ENCODE data around the gene S100A7A.
"Not testable (repeated sequence)": the region's sequence is repeated elsewhere in the genome, so short reads cannot be mapped to it uniquely, and the experiment has no call there.

Gene S100A7A

GRCh38 chr1:153432874-153433681, 16.8 kb downstream of the S100A7A start:
- Histone ChIP-seq H3K4me1 (ENCODE audit: insufficient read depth, low read length) (no peaks in the 10 kb centered on the region), H3K36me3 (ENCODE audit: insufficient read depth, low read length) (no peaks in the 10 kb centered on the region), H2AFZ (ENCODE audit: low read depth, low read length) (no peak overlapping the region), H3K4me3 (ENCODE audit: low read length) (no peak overlapping the region), H3K9me3 (ENCODE audit: low read length) (no peaks in the 10 kb centered on the region), H3K27me3 (ENCODE audit: insufficient read depth, low read length) (peaks cover 12% of the 10 kb centered on the region)

DNA sequence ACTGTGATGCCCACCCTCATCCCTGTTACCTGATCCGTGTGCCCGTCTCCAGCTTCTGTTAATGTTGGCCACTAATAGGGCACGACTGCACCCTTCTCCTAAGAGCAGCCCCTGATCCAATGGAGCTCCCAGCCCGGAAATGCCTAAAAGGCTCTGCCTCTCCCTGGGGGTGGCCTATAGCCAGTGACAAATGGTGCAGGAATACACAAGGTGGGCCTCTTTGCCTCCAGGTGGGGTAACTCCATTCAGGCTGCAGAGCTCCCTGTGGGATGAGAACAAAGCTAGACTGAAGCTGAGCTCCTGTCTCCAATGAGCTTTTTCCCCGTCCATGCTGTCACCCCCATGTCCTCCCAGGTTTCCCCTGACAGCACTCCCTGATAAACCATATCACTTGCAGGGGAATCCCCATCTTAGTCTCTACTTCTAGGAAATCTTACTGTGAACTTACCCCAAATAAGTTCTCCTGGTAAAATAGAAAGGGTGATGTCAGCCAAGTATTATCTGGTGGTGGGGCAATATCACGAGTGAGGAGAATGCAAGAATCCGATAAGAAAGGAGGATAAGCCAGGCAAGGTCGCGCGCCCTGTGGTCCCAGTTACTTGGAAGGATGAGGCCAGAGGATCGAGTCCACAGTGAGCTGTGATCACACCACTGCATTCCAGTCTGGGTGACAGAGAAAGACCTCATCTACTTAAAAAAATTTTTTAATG, 18.6 kb downstream of the S100A7A start:
- Histone ChIP-seq H2AFZ (ENCODE audit: low read depth, low read length) (no peak overlapping the region), H3K27me3 (ENCODE audit: insufficient read depth, low read length) (peaks cover 12% of the 10 kb centered on the region), H3K4me3 (ENCODE audit: low read length) (no peak overlapping the region), H3K4me1 (ENCODE audit: insufficient read depth, low read length) (no peaks in the 10 kb centered on the region), H3K36me3 (ENCODE audit: insufficient read depth, low read length) (no peaks in the 10 kb centered on the region), H3K9me3 (ENCODE audit: low read length) (no peaks in the 10 kb centered on the region)

- H2AFZ ChIP-seq (ENCODE audit: low read depth, low read length), result no peak overlapping the region
- H3K27me3 ChIP-seq (ENCODE audit: insufficient read depth, low read length), result peaks cover 9% of the 10 kb centered on the region
- no peaks in the 10 kb centered on the region for H3K4me1 ChIP-seq (ENCODE audit: insufficient read depth, low read length)
- no peaks in the 10 kb centered on the region for H3K36me3 ChIP-seq (ENCODE audit: insufficient read depth, low read length)
- H3K4me3 ChIP-seq (ENCODE audit: low read length), result no peak overlapping the region
- H3K9me3 ChIP-seq (ENCODE audit: low read length), result no peaks in the 10 kb centered on the region
Observed at GRCh38 chr1:153437236-153437635, 20.9 kb downstream of the S100A7A start.

DNA sequence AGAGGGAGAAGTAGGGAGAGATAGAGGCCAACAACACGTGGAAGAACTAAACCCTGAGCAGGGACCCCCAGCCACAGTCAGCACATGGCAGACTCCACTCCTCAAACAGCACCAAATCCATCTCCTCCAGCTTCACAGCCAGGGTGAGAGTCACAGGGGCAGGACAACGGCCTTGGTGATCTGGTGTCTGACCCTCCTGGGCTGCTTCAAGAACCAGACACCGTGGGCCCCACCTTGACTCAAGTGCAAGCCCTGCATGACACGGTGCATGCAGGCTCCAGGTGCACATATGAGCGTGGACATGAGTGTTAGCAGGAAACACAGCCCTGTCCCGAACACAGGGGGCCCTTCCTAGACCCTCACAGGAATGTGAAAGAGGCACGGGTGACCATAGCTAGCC, 22.3 kb downstream of the S100A7A start:
- Histone ChIP-seq H2AFZ (ENCODE audit: low read depth, low read length) (no peak overlapping the region), H3K9me3 (ENCODE audit: low read length) (no peaks in the 10 kb centered on the region), H3K4me1 (ENCODE audit: insufficient read depth, low read length) (no peaks in the 10 kb centered on the region), H3K4me3 (ENCODE audit: low read length) (no peak overlapping the region), H3K27me3 (ENCODE audit: insufficient read depth, low read length) (peaks cover 3% of the 10 kb centered on the region), H3K36me3 (ENCODE audit: insufficient read depth, low read length) (no peaks in the 10 kb centered on the region)

- no peaks in the 10 kb centered on the region for H3K9me3 ChIP-seq (ENCODE audit: low read length)
- H2AFZ ChIP-seq (ENCODE audit: low read depth, low read length), result no peak overlapping the region
- H3K4me1 ChIP-seq (ENCODE audit: insufficient read depth, low read length), result no peaks in the 10 kb centered on the region
- H3K36me3 ChIP-seq (ENCODE audit: insufficient read depth, low read length), result no peaks in the 10 kb centered on the region
- peaks cover 3% of the 10 kb centered on the region for H3K27me3 ChIP-seq (ENCODE audit: insufficient read depth, low read length)
- H3K4me3 ChIP-seq (ENCODE audit: low read length), result no peak overlapping the region
Observed at GRCh38 chr1:153439273-153439672, 23.0 kb downstream of the S100A7A start.

- H2AFZ ChIP-seq (ENCODE audit: low read depth, low read length), result no peak overlapping the region
Observed at GRCh38 chr1:153441238-153441755, 25.0 kb downstream of the S100A7A start.

GRCh38 chr1:153443486-153443885, 27.2 kb downstream of the S100A7A start:
- Histone ChIP-seq H3K4me1 (ENCODE audit: insufficient read depth, low read length) (no peaks in the 10 kb centered on the region), H2AFZ (ENCODE audit: low read depth, low read length) (no peak overlapping the region), H3K27me3 (ENCODE audit: insufficient read depth, low read length) (peaks cover 6% of the 10 kb centered on the region), H3K4me3 (ENCODE audit: low read length) (no peak overlapping the region), H3K36me3 (ENCODE audit: insufficient read depth, low read length) (no peaks in the 10 kb centered on the region), H3K9me3 (ENCODE audit: low read length) (no peaks in the 10 kb centered on the region)

More at GRCh38 chr1:153441238-153441755, 25.0 kb downstream of the S100A7A start:
- Histone ChIP-seq H3K4me3 (ENCODE audit: low read length) (no peak overlapping the region), H3K9me3 (ENCODE audit: low read length) (no peaks in the 10 kb centered on the region), H3K27me3 (ENCODE audit: insufficient read depth, low read length) (peaks cover 9% of the 10 kb centered on the region), H3K36me3 (ENCODE audit: insufficient read depth, low read length) (no peaks in the 10 kb centered on the region), H3K4me1 (ENCODE audit: insufficient read depth, low read length) (no peaks in the 10 kb centered on the region)

GRCh38 chr1:153444078-153444477, 27.8 kb downstream of the S100A7A start:
- no peaks in the 10 kb centered on the region for H3K4me1 ChIP-seq (ENCODE audit: insufficient read depth, low read length)
- H3K36me3 ChIP-seq (ENCODE audit: insufficient read depth, low read length), result no peaks in the 10 kb centered on the region
- peaks cover 6% of the 10 kb centered on the region for H3K27me3 ChIP-seq (ENCODE audit: insufficient read depth, low read length)
- no peaks in the 10 kb centered on the region for H3K9me3 ChIP-seq (ENCODE audit: low read length)
- H3K4me3 ChIP-seq (ENCODE audit: low read length), result no peak overlapping the region
- no peak overlapping the region for H2AFZ ChIP-seq (ENCODE audit: low read depth, low read length)

GRCh38 chr1:153447498-153448170, 31.3 kb downstream of the S100A7A start:
- Histone ChIP-seq H3K9me3 (ENCODE audit: low read length) (no peaks in the 10 kb centered on the region), H2AFZ (ENCODE audit: low read depth, low read length) (no peak overlapping the region), H3K4me3 (ENCODE audit: low read length) (no peak overlapping the region), H3K36me3 (ENCODE audit: insufficient read depth, low read length) (no peaks in the 10 kb centered on the region), H3K4me1 (ENCODE audit: insufficient read depth, low read length) (no peaks in the 10 kb centered on the region), H3K27me3 (ENCODE audit: insufficient read depth, low read length) (peaks cover 6% of the 10 kb centered on the region)

GRCh38 chr1:153448851-153449250, 32.5 kb downstream of the S100A7A start:
- H3K4me1 ChIP-seq (ENCODE audit: insufficient read depth, low read length); H3K9me3 ChIP-seq (ENCODE audit: low read length); H3K36me3 ChIP-seq (ENCODE audit: insufficient read depth, low read length); H3K27me3 ChIP-seq (ENCODE audit: insufficient read depth, low read length); H3K4me3 ChIP-seq (ENCODE audit: low read length); H2AFZ ChIP-seq (ENCODE audit: low read depth, low read length): not testable (repeated sequence)

- H3K4me1 ChIP-seq (ENCODE audit: insufficient read depth, low read length), result no peaks in the 10 kb centered on the region
- peaks cover 16% of the 10 kb centered on the region for H3K27me3 ChIP-seq (ENCODE audit: insufficient read depth, low read length)
- no peak overlapping the region for H2AFZ ChIP-seq (ENCODE audit: low read depth, low read length)
- H3K4me3 ChIP-seq (ENCODE audit: low read length), result no peak overlapping the region
- H3K9me3 ChIP-seq (ENCODE audit: low read length), result no peaks in the 10 kb centered on the region
- no peaks in the 10 kb centered on the region for H3K36me3 ChIP-seq (ENCODE audit: insufficient read depth, low read length)
Observed at GRCh38 chr1:153456396-153456795, 40.1 kb downstream of the S100A7A start.

- Histone ChIP-seq H3K27me3 (ENCODE audit: insufficient read depth, low read length) (peaks cover 16% of the 10 kb centered on the region), H3K9me3 (ENCODE audit: low read length) (no peaks in the 10 kb centered on the region), H2AFZ (ENCODE audit: low read depth, low read length) (no peak overlapping the region), H3K4me3 (ENCODE audit: low read length) (no peak overlapping the region), H3K4me1 (ENCODE audit: insufficient read depth, low read length) (no peaks in the 10 kb centered on the region), H3K36me3 (ENCODE audit: insufficient read depth, low read length) (no peaks in the 10 kb centered on the region)
Observed at GRCh38 chr1:153459655-153460054, 43.3 kb downstream of the S100A7A start.

DNA sequence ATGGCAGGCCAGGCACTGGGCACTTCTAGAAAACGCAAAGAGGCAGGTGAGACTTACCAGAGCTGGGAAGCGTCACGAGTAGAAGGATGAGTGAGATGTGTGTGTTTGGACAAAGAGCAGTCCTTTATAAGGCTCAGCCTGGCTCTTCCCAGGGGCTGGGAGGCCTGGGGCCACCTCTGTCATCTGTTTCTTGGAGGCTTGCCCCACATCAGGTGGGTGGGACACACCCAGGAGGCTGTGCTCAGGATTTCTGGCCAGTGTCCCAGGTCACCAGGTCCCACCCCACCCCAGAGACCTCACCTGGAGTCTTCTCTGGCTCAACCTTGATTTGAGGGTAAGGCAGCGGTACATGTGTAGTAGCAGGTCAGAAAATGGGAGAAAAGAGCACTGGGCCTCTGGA, 44.2 kb downstream of the S100A7A start, which contains the start of gene S100A7:
Gene S100A7 (minus strand): TSS at position 101 of the 400 bp plus-strand sequence. CDS start 1,638 bp downstream, outside the sequence.
- no peak within 1 kb of the TSS for H3K4me3 ChIP-seq (ENCODE audit: low read length)
- no peaks in the 10 kb centered on the region for H3K36me3 ChIP-seq (ENCODE audit: insufficient read depth, low read length)
- no peaks in the 10 kb centered on the region for H3K4me1 ChIP-seq (ENCODE audit: insufficient read depth, low read length)
- peaks cover 16% of the 10 kb centered on the region for H3K27me3 ChIP-seq (ENCODE audit: insufficient read depth, low read length)
- no peaks in the 10 kb centered on the region for H3K9me3 ChIP-seq (ENCODE audit: low read length)
- no peak within 1 kb of the TSS for H2AFZ ChIP-seq (ENCODE audit: low read depth, low read length)
